ENCODE results near the gene LRRC8A.

DNA sequence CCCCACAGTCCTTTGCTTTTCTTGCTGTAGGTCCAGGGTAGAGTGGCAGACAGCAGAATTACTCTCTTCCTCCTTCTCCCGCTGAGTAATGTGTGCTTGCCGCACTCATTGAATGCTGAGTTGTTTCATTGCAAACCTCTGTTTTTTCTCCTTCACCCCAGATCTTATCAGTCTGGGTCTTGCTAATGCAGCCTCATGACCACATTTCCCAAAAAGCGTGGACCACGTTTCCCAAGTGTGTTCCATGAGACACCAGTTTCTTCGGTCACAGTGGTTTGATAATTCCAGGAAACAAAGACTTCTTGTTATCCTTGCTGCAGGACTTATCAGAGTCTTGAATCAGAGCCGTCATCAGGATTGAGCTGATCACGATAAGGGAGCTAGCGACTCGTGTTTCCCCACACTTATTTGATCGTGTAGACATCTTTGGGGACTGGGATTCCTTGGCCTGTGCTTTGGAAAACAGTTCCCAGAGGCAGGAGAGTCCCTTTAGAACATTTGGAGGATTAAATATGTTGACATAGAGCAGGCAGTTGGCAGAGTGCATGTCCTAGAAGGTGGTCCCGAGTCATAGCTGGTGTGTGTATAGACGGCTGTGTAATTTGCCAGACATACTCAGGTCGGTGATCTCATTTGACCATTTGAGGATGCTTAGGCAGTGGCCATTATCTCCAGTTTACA lies 4.4 kb downstream of the LRRC8A start:
- TF ChIP-seq, protein P1, sequence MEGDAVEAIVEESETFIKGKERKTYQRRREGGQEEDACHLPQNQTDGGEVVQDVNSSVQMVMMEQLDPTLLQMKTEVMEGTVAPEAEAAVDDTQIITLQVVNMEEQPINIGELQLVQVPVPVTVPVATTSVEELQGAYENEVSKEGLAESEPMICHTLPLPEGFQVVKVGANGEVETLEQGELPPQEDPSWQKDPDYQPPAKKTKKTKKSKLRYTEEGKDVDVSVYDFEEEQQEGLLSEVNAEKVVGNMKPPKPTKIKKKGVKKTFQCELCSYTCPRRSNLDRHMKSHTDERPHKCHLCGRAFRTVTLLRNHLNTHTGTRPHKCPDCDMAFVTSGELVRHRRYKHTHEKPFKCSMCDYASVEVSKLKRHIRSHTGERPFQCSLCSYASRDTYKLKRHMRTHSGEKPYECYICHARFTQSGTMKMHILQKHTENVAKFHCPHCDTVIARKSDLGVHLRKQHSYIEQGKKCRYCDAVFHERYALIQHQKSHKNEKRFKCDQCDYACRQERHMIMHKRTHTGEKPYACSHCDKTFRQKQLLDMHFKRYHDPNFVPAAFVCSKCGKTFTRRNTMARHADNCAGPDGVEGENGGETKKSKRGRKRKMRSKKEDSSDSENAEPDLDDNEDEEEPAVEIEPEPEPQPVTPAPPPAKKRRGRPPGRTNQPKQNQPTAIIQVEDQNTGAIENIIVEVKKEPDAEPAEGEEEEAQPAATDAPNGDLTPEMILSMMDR (IDR thresholded peaks at IDR 0.05; ENCODE audit: low read depth, low read length, poor library complexity, severe bottlenecking): no peak
- TF ChIP-seq EZH2phosphoT487 (IDR thresholded peaks at IDR 0.05; ENCODE audit: borderline replicate concordance, low read length): no peak

Measured in DOHH2 (cell line).